Stimulated activated CD4-positive, alpha-beta T cell treated with anti-CD3 and anti-CD28 coated beads, Interleukin-4, amount 100 ng/mL, for 4 hours (primary cell): Measurements from ENCODE around the gene MIOX.

Experiments
- DNase-seq, 2 experiments: peaks; one replicate each; pipeline ENCODE4 v3.0.0-alpha.2; 2020

The MIOX gene

DNA sequence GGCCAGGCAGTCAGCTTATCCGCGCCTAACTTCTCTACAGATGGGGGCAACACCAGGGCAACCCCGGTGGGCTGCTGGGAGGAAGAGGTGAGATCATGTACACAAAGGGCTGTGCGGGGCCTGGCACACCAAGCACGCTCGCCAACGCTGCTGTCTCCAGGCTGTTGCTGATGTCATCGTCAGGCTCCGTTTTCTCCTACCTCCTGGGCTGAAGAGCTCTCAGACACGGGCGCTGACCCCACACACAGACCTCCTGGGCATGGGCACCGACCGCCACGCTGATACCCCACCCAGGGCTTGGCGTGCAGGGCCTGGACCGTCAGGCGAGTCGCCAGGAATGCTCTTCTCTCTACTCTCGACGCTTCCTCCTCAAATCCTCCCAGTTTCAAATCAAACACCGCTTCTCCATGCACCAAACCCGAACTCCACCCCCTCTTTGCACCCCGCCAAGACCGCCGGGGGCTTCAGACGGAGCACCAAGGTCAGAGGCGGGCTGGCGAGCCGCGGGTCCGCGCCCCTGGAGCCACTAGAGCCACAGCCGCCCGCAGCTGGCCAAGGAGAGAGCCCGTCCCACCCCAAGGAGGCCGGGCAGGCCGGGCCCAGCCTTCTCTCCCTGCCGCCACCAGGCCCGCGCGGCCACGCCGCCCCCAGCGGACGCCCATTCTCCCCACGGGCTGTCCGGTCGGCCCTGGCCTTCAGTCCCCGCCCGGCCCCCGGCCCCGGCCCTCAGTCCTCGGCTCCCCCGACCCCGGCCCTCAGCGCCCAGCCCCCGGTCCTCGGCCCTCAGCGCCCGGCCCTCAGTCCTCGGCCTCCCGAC is 12.6 kb upstream of the MIOX start:
- peak; percentile 20 to 32 for DNase-seq

DNA sequence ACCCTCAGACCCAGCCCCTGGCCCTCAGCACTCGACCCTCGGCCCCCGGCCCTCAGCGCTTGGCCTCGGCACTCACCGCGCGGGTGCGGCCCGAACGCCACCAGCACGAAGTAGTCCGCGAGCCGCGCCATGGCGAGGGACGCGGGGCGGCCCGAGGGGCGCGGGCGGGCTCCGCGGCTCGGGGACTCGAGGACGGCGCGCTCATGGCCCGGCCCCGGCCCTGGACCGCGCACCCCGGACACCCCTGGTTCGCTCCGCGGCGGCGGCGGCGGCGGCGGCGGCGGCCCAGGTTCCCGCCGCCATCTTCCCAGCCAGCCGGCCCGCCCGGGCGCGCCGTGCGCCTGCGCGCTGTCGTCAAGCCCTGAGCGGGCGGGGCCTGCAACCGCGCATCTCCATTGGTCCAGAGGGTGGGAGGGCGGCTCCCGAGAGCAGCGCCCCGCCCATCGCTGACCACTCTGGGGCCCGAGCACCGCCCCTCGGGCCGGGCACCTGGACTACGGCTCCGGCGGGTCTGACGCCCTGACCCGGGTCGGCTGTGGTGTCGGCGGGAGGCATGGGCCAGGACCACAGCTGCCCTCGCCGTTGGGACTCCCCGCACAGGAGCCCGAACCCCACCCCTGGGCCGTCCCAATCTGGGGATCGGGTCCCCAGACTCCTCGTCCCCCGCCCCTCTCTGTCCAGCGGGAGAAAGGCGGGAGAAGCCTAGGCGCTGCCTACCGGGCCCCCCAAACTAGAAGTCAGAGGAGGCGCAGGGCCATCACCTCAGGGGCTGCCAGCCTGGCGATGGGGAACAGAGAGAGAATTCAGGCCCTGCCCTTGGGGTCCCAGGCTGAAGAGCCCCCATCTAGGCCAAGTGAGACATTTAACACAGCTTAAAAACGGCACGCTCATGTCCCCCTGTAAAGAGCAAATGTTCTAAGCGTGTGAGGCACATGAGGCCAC is 11.7 kb upstream of the MIOX start, which contains the start of gene SBF1:
SBF1 (minus strand) TSS at position 326 of the 942 bp plus-strand sequence; CDS start at position 131, 195 bp downstream.
- DNase-seq = peak; percentile 85 to 89

- no peak for DNase-seq
Observed at GRCh38 chr22:50475652-50476002, 11.0 kb upstream of the MIOX start.

- DNase-seq = no peak
Observed at GRCh38 chr22:50476868-50477267, 9.8 kb upstream of the MIOX start.

DNA sequence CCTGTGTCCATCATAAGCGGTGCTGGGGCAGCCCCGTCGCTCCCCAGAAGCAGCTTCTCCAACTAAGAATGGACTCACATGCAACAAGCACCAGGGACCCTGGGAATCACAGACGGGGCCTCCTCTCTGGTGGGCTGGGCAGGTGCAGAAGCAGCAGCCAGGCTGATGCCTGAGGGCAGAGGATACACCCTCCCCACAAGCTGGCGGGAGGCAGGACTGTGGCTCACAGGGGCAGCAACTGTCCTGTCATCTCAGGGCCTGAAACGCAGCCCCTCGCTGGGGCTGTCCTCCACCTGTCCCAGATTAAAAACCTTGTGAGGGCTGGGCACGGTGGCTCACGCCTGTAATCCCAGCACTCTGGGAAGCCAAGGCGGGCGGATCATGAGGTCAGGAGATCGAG is 8.7 kb upstream of the MIOX start:
- no peak for DNase-seq

- DNase-seq = no peak
Observed at GRCh38 chr22:50479721-50480120, 6.9 kb upstream of the MIOX start.

DNA sequence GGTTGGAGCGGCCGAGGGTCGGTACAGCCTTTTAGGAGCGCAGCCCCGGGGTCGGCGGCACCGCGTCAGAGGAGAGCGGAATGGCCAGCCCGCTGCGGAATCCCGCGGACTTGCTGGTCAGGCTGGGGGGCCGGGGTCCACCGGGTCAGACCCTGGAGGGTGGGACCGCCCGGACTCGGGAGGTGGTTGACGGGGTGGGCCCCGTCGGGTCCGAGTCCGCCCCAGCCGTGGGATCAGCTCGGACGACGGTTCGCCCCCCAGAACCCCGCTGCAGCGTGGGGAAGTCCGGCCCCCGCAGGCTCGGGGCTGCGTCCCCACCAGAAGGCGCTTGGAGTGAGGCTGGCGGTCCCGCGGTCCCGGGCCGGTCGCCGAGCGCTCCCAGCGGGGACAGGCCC is 5.6 kb upstream of the MIOX start:
- DNase-seq = no peak

DNA sequence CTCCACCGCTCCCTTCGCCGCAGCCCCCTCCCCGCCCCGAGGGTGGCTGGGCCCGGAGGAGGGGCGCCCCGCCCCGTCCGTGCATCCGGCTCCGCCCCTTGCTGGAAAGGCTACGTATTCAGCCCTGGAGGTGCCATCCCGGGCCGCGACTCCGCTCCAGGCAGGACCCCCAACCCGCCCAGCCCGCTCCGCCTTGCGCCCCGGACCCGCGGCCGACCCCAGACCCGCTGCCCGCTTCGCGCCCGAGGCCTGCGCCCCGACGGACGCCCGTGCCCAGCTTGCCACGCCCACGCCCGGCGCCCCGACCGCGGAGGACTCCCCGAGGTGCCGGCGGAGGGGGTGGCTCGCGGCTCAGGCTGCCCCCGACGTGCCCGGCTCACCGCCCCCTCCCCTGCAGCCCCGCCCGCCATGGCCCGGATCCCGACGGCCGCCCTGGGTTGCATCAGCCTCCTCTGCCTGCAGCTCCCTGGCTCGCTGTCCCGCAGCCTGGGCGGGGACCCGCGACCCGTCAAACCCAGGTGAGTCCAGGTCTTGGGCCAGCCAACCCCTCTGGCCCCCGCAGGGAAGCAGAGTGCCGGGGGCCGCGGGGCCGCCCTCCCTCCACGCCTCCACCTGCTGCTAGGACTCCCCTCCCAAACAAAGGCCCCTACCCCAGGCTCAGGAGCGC is 5.1 kb upstream of the MIOX start, which contains the start of gene ADM2:
ADM2 (plus strand) TSS at position 104 of the 667 bp plus-strand sequence; CDS start at position 409, 305 bp downstream.
- peak; percentile 60 to 72 for DNase-seq

GRCh38 chr22:50482107-50483074 is 4.3 kb upstream of the MIOX start:
- no peak for DNase-seq

- DNase-seq = no peak
Observed at GRCh38 chr22:50483106-50483505, 3.6 kb upstream of the MIOX start.

- no peak for DNase-seq
Observed at GRCh38 chr22:50483556-50483955, 3.1 kb upstream of the MIOX start.

DNA sequence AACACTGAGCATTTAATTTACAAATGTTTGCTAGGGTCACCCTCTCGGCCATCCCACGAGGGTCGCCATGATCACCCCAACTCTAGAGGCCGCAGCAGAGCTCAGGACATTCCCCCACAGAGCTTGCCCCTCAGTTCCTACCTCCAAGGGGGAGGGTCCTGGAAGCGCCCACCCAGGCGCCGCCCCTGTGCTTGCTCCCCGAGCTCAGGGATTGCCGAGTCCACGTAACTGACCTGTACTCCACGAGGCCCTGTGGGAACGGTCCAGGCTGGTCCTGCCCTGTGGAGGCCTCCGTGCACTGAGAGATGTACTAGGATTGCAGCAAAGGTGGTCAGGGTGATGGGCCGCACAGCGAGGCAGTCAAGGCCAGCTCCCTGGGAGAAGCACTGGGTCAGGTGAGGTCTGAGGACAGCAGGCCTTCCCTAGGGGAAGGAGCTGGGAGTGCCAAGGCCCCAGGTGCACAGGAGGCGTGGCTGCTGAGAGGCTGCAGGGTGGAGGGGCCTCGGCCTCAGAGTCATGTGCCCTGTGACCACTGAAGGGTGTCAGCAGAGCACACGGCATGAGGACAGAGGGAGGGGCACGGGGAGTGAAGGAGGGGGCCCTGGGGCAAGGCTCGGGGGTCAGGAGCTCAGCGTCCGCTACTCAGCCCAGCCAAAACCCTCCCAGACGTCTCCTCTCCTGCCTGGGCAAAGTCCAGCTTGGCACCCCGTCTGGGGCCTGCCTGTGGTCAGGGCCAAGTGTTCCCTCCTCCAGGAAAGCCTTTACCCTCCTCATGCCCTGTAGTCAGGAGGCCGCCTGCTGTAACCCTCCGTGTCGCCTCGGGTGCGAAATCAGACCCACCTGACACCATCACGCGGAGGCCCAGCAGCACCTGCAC is 2.4 kb upstream of the MIOX start:
- no peak for DNase-seq

- DNase-seq = no peak
Observed at GRCh38 chr22:50485221-50486131, 1.2 kb upstream of the MIOX start.

DNA sequence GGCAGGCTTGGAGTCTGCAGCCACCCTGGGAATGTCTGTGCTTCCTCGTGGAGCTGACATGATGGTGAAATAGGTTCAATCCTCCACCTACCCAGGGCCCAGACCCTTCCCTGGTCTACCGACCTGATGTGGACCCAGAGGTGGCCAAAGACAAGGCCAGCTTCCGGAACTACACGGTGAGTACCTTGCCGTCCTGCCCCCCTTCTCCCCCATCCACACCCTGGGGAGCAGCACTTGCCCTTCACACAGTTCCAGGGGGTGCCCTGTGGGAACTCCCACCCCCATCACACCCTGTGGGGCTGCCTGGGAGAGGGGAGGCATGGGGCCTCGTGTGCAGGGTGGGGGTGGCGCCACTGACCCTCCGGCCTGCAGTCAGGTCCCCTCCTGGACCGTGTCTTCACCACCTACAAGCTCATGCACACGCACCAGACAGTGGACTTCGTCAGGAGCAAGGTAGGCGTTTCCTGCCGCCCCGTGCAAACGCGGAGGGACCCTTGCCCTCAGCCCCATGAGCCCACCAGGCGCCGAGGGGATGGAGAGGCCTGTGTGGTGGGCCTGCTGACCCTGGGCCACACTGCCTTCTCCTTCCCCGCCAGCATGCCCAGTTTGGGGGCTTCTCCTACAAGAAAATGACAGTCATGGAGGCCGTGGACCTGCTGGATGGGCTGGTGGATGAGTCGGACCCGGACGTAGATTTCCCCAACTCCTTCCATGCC is 789 bp downstream of the MIOX start:
- no peak for DNase-seq

GRCh38 chr22:50488006-50488677 is 1.5 kb downstream of the MIOX start:
- DNase-seq = no peak

DNA sequence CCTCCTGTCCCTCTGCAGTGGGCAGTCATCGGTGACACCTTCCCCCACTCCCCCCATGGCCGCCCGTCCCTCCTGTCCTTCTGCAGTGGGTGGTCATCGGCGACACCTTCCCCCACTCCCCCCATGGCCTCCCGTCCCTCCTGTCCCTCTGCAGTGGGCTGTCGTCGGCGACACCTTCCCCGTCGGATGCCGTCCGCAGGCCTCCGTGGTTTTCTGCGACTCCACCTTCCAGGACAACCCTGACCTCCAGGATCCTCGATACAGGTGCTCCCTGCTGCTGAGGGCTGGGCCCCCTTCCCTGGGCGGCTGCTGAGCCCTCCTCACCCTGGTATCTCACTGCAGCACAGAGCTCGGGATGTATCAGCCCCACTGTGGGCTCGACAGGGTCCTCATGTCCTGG is 2.2 kb downstream of the MIOX start:
- no peak for DNase-seq

GRCh38 chr22:50489363-50490243 is 2.9 kb downstream of the MIOX start:
- no peak for DNase-seq
